ENCODE data around the gene SMG6.

- TF ChIP-seq POLR2AphosphoS5 (IDR thresholded peaks at IDR 0.05) = no peak
- no peak for TF ChIP-seq POLR2A (IDR thresholded peaks at IDR 0.05)
Measured at GRCh38 chr17:2068519-2069051, 235.0 kb downstream of the SMG6 start.

All from upper lobe of left lung (tissue), 4 donors.